ENCODE results near the gene SCUBE2.

The SCUBE2 gene

GRCh38 chr11:9053316-9054035, 37.9 kb downstream of the SCUBE2 start:
- no peak overlapping the region for H2AFZ ChIP-seq (ENCODE audit: low read depth, low read length, severe bottlenecking)
- H3K27ac ChIP-seq (ENCODE audit: low read depth, low read length) = no peak overlapping the region
- no peaks in the 10 kb centered on the region for H3K36me3 ChIP-seq (ENCODE audit: low read length)
- no peaks in the 10 kb centered on the region for H3K9me3 ChIP-seq (ENCODE audit: insufficient read depth, low read length)
- no peaks in the 10 kb centered on the region for H4K20me1 ChIP-seq (ENCODE audit: low read depth, low read length)
- H3K79me2 ChIP-seq (ENCODE audit: insufficient read depth, low read length) = no peaks in the 10 kb centered on the region
- no peaks in the 10 kb centered on the region for H3K27me3 ChIP-seq (ENCODE audit: low read length)
- no peak overlapping the region for H3K4me3 ChIP-seq (ENCODE audit: insufficient read depth, low read length, poor library complexity, severe bottlenecking)
- no peak overlapping the region for H3K9ac ChIP-seq (ENCODE audit: low read length)
- TF ChIP-seq EZH2phosphoT487 (conservative IDR thresholded peaks at IDR 0.05; ENCODE audit: low read length) (no peak), CTCF (IDR thresholded peaks at IDR 0.05; ENCODE audit: insufficient read depth, low read length, poor library complexity, severe bottlenecking) (no peak)
- H3F3A ChIP-seq (ENCODE audit: insufficient read depth) = no peaks in the 10 kb centered on the region
- no peaks in the 10 kb centered on the region for H3K9me2 ChIP-seq (replicated peaks; ENCODE audit: insufficient read depth, low read length)
- H3K4me2 ChIP-seq (ENCODE audit: low read depth, low read length, poor library complexity, severe bottlenecking) = no peak overlapping the region

DNA sequence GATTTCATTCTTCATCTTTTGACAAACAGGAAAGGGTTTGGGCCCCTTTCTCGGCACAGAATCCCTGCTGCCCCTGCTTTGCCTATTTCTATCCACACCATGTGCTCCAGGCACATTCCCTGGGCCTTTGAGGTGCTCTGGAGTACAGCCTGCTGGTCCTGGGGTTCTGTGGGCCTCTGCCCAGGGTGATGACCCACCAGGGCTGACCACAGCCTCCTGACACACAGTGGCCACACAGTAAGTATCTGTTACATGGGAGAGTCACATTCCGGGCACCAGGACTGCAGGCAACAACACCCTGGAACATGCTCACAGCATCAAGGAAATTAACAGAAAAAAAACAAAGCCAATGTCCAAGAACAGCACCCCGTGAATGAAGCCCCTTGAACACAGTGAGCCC, 39.1 kb downstream of the SCUBE2 start:
- H3K27ac ChIP-seq (ENCODE audit: low read depth, low read length) = no peak overlapping the region
- H2AFZ ChIP-seq (ENCODE audit: low read depth, low read length, severe bottlenecking) = no peak overlapping the region
- H3K9ac ChIP-seq (ENCODE audit: low read length) = no peak overlapping the region
- TF ChIP-seq CTCF (IDR thresholded peaks at IDR 0.05; ENCODE audit: insufficient read depth, low read length, poor library complexity, severe bottlenecking) (no peak), EZH2phosphoT487 (conservative IDR thresholded peaks at IDR 0.05; ENCODE audit: low read length) (no peak)
- no peaks in the 10 kb centered on the region for H3K27me3 ChIP-seq (ENCODE audit: low read length)
- H3F3A ChIP-seq (ENCODE audit: insufficient read depth) = no peaks in the 10 kb centered on the region
- no peaks in the 10 kb centered on the region for H4K20me1 ChIP-seq (ENCODE audit: low read depth, low read length)
- H3K9me2 ChIP-seq (replicated peaks; ENCODE audit: insufficient read depth, low read length) = no peaks in the 10 kb centered on the region
- no peaks in the 10 kb centered on the region for H3K36me3 ChIP-seq (ENCODE audit: low read length)
- no peak overlapping the region for H3K4me2 ChIP-seq (ENCODE audit: low read depth, low read length, poor library complexity, severe bottlenecking)
- H3K9me3 ChIP-seq (ENCODE audit: insufficient read depth, low read length) = no peaks in the 10 kb centered on the region
- no peaks in the 10 kb centered on the region for H3K79me2 ChIP-seq (ENCODE audit: insufficient read depth, low read length)
- no peak overlapping the region for H3K4me3 ChIP-seq (ENCODE audit: insufficient read depth, low read length, poor library complexity, severe bottlenecking)

DNA sequence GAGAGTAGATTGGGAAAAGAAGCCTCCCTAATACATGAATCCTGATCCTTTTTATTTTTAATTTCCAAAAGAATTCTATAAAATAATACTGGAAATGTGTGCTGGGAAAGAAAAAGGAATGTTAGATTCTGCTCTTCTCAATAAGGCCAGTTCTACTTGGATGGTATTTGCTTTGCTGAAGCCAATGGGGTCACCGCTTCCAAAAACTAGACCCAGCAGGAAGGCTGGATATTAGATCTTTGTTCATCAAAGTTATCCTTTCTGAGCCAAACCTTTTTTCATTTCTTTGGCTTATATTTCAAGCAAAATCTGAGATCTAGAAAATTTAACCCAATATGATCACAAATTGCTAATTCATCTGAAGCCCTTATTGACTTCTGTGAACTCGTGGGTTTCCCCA, 41.4 kb downstream of the SCUBE2 start:
- Histone ChIP-seq H3K4me3 (ENCODE audit: insufficient read depth, low read length, poor library complexity, severe bottlenecking) (no peak overlapping the region), H3K9ac (ENCODE audit: low read length) (no peak overlapping the region), H3K79me2 (ENCODE audit: insufficient read depth, low read length) (no peaks in the 10 kb centered on the region), H2AFZ (ENCODE audit: low read depth, low read length, severe bottlenecking) (no peak overlapping the region), H3K27me3 (ENCODE audit: low read length) (no peaks in the 10 kb centered on the region), H4K20me1 (ENCODE audit: low read depth, low read length) (no peaks in the 10 kb centered on the region), H3K27ac (ENCODE audit: low read depth, low read length) (no peak overlapping the region), H3K9me3 (ENCODE audit: insufficient read depth, low read length) (no peaks in the 10 kb centered on the region), H3K9me2 (replicated peaks; ENCODE audit: insufficient read depth, low read length) (no peaks in the 10 kb centered on the region), H3K4me2 (ENCODE audit: low read depth, low read length, poor library complexity, severe bottlenecking) (no peak overlapping the region), H3K36me3 (ENCODE audit: low read length) (no peaks in the 10 kb centered on the region), H3F3A (ENCODE audit: insufficient read depth) (no peaks in the 10 kb centered on the region)
- TF ChIP-seq CTCF (IDR thresholded peaks at IDR 0.05; ENCODE audit: insufficient read depth, low read length, poor library complexity, severe bottlenecking) (no peak), EZH2phosphoT487 (conservative IDR thresholded peaks at IDR 0.05; ENCODE audit: low read length) (no peak)
